ENCODE measurements around the gene AGMAT. TPM values are rescaled to one million over a fixed set of nuclear protein-coding genes. Genes with fewer than 3 reads are reported as not detected.
A peak's percentile ranks its signal among the peaks of the same experiment; 100 is the strongest.

The AGMAT gene
- total and polyA plus RNA-seq, 2 of the 8 experiments (the other 6 are each of a cell fraction or from before 2014, with no cell fraction given) = 3.7 to 5.8 TPM

DNA sequence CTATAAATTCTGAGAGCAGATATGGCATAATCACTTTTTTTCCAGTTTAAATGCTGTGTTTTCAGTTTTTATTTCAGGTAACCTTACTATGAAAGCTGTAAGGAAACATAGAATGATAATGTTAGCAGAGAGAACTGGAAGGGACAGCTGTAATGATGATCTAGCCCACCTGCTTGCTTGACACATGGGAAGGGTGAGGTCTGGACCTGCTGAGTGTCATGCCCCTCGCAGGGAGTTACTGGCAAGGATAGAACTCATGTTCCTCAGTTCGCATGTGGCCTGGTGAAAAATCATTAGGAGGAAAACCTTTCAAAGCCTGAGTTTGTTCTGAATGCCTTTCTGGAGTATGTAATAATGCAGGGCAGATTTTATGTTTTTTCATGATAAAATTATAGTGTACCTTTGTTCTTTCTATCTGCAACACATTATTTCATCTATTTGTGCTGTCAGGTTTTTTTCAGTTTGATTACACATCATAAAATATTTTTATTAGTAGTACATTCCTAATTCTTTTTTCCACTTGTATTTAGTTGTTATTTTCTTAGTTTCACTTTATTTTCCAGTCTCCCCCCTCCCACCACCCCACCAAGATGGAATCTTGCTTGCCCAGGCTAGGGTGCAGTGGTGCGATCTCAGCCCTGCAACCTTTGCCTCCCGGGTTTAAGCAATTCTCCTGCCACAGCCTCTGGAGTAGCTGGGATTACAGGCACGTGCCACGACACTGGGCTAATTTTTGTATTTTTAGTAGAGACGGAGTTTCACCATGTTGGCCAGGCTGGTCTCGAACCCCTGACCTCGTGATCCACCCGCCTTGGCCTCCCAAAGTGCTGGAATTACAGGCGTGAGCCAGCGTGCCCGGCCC lies 40.4 kb upstream of the AGMAT start:
- no peak overlapping the region for H2AK5ac ChIP-seq (ENCODE audit: low read depth, low read length)
- no peak overlapping the region for H3K27ac ChIP-seq (ENCODE audit: low read depth, low read length)
- H3K79me2 ChIP-seq (ENCODE audit: control insufficient read depth in 1 of 2, insufficient read depth in 2 of 2, low read length in 2 of 2) = peaks cover 18 to 82% of the 10 kb centered on the region in 2 experiments
- no peak overlapping the region for H2BK120ac ChIP-seq (replicated peaks; ENCODE audit: low read depth, low read length)
- H3K4me1 ChIP-seq (replicated peaks in 1 of 4; ENCODE audit: control insufficient read depth in 3 of 4, insufficient read depth in 4 of 4, low read length in 3 of 4) = no peaks in the 10 kb centered on the region; a peak in 1 of 7 replicates
- POLR2A ChIA-PET (ENCODE audit: partially characterized antibody) = interaction anchor here (0.6 kb wide), 2 partner anchors 34 to 224 kb away, joined by 3 read pairs; no protein-coding TSS in a partner anchor
- H4K8ac ChIP-seq (ENCODE audit: extremely low read depth, insufficient read depth, low read length) = no peak overlapping the region
- H2AFZ ChIP-seq (ENCODE audit: low read length) = no peak overlapping the region
- H3K79me1 ChIP-seq (ENCODE audit: low read depth, low read length) = 0 out of 2 replicates have a peak, but pooled peaks cover 2% of the 10 kb centered on the region
- H3K56ac ChIP-seq (replicated peaks; ENCODE audit: insufficient read length, low read depth, low read length) = no peak overlapping the region
- H4K5ac ChIP-seq (ENCODE audit: insufficient read length, low read depth, low read length) = no peak overlapping the region
- TF ChIP-seq SP4 (IDR thresholded peaks at IDR 0.05; ENCODE audit: low read length) (no peak), SIX5 (IDR thresholded peaks at IDR 0.05; ENCODE audit: low read depth, low read length) (no peak), SIRT6 (IDR thresholded peaks at IDR 0.05; ENCODE audit: low read length) (no peak), CHD2 (IDR thresholded peaks at IDR 0.05; ENCODE audit: low read length) (no peak), SRF (IDR thresholded peaks at IDR 0.05; ENCODE audit: low read depth, low read length) (no peak), EGR1 (IDR thresholded peaks at IDR 0.05; ENCODE audit: borderline replicate concordance, low read depth, low read length) (no peak)
- TF ChIP-seq, protein P1, sequence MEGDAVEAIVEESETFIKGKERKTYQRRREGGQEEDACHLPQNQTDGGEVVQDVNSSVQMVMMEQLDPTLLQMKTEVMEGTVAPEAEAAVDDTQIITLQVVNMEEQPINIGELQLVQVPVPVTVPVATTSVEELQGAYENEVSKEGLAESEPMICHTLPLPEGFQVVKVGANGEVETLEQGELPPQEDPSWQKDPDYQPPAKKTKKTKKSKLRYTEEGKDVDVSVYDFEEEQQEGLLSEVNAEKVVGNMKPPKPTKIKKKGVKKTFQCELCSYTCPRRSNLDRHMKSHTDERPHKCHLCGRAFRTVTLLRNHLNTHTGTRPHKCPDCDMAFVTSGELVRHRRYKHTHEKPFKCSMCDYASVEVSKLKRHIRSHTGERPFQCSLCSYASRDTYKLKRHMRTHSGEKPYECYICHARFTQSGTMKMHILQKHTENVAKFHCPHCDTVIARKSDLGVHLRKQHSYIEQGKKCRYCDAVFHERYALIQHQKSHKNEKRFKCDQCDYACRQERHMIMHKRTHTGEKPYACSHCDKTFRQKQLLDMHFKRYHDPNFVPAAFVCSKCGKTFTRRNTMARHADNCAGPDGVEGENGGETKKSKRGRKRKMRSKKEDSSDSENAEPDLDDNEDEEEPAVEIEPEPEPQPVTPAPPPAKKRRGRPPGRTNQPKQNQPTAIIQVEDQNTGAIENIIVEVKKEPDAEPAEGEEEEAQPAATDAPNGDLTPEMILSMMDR (IDR thresholded peaks at IDR 0.05; ENCODE audit: control extremely low read depth in 1 of 3, insufficient read depth in 1 of 3, low read depth in 1 of 3, low read length in 3 of 3) = no peak
- WGBS, 2 experiments (ENCODE audit: extremely low coverage in 1 of 2, insufficient coverage in 1 of 2, insufficient read length in 1 of 2, insufficient replicate concordance in 2 of 2, low coverage in 1 of 2, low lambda C conversion rate in 2 of 2, missing lambda C conversion rate in 1 of 2) = 92% methylated on average over 13 of the region's 13 CpGs; no CpG with 5 or more reads in 1 of the 2 experiments
- peaks cover 7 to 25% (median 20%) of the 10 kb centered on the region in 4 experiments for H3K36me3 ChIP-seq (ENCODE audit: control insufficient read depth in 2 of 4, insufficient read depth in 4 of 4, low read length in 3 of 4)
- H4K20me1 ChIP-seq (replicated peaks in 1 of 2; ENCODE audit: control insufficient read depth in 1 of 2, insufficient read depth in 2 of 2, low read length in 2 of 2) = peaks cover 13 to 20% of the 10 kb centered on the region in 2 experiments
- H3K18ac ChIP-seq (ENCODE audit: extremely low read depth, low read length) = no peak overlapping the region
- H2BK15ac ChIP-seq (ENCODE audit: low read length) = no peak overlapping the region
- CTCF ChIA-PET (ENCODE audit: partially characterized antibody) = interaction anchor here (1.2 kb wide), 1 partner anchor 31 kb away, joined by 3 read pairs; no protein-coding TSS in a partner anchor
- H3K9me3 ChIP-seq (ENCODE audit: insufficient read depth in 2 of 2, low read depth in 1 of 2, low read length in 1 of 2) = no peaks in the 10 kb centered on the region
- H3K4me2 ChIP-seq (ENCODE audit: insufficient read depth in 1 of 2, low read depth in 2 of 2, low read length in 2 of 2) = no peak overlapping the region
- H3K4me3 ChIP-seq (ENCODE audit: extremely low read depth in 1 of 4, insufficient read depth in 2 of 4, low read depth in 3 of 4, low read length in 4 of 4) = no peak overlapping the region
- no peak overlapping the region for H4K91ac ChIP-seq (replicated peaks; ENCODE audit: insufficient read length, low read length)
- DNase-seq (ENCODE audit: low read depth in 1 of 2, low spot score in 2 of 2) (no peak), FAIRE-seq (no peak)
- no peak overlapping the region for H3K9ac ChIP-seq (replicated peaks in 1 of 4; ENCODE audit: extremely low read depth in 1 of 4, low read depth in 3 of 4, low read length in 3 of 4)
- no peaks in the 10 kb centered on the region for H3K23me2 ChIP-seq (ENCODE audit: low read depth, low read length)
- H3K27me3 ChIP-seq (replicated peaks in 1 of 4; ENCODE audit: control insufficient read depth in 3 of 4, extremely low read depth in 1 of 4, insufficient read depth in 3 of 4, low read length in 3 of 4) = no peaks in the 10 kb centered on the region
- H2BK5ac ChIP-seq (ENCODE audit: low read depth, low read length) = no peak overlapping the region
- H2BK12ac ChIP-seq (ENCODE audit: low read depth, low read length) = no peak overlapping the region
- no peak overlapping the region for H3K4ac ChIP-seq (replicated peaks; ENCODE audit: insufficient read length, low read depth, low read length)
- no peak overlapping the region for H3K14ac ChIP-seq (ENCODE audit: insufficient read length)
- no peak overlapping the region for H3K23ac ChIP-seq (ENCODE audit: insufficient read length)
- 0 out of 2 replicates have a peak overlapping the region, but pooled peaks have one; percentile 7 for H2BK20ac ChIP-seq (ENCODE audit: low read length)
